GM18868 (cell line): ENCODE results near the gene RHO.

Experiments used
- ATAC-seq: cut with Tn5 transposase; IDR thresholded peaks from one replicate; pipeline ENCODE4 v1.9.1; 2021; ENCODE audit warnings: mild to moderate bottlenecking, moderate library complexity; ENCODE audit not compliant: unreplicated experiment

RHO gene

GRCh38 chr3:129558081-129558771, 29.8 kb downstream of the RHO start:
- no peak for ATAC-seq

GRCh38 chr3:129558772-129559564, 30.5 kb downstream of the RHO start:
- ATAC-seq = no peak

- no peak for ATAC-seq
These were observed 31.2 kb downstream of the RHO start for GRCh38 chr3:129559565-129560079.

GRCh38 chr3:129560269-129560787, 31.9 kb downstream of the RHO start:
- no peak for ATAC-seq

- ATAC-seq = no peak
These were observed 32.6 kb downstream of the RHO start for GRCh38 chr3:129560911-129561594.

- ATAC-seq = no peak
These were observed 33.3 kb downstream of the RHO start for GRCh38 chr3:129561619-129562248.

GRCh38 chr3:129562803-129563202, 34.4 kb downstream of the RHO start:
- ATAC-seq = no peak

GRCh38 chr3:129563332-129563731, 34.9 kb downstream of the RHO start:
- ATAC-seq = no peak

GRCh38 chr3:129563850-129564535, 35.6 kb downstream of the RHO start:
- ATAC-seq = no peak

GRCh38 chr3:129564981-129565644, 36.7 kb downstream of the RHO start:
- ATAC-seq = no peak

GRCh38 chr3:129565902-129566301, 37.5 kb downstream of the RHO start:
- ATAC-seq = no peak

GRCh38 chr3:129567176-129567705, 38.8 kb downstream of the RHO start:
- no peak for ATAC-seq

GRCh38 chr3:129567939-129568338, 39.5 kb downstream of the RHO start:
- ATAC-seq = no peak

GRCh38 chr3:129569856-129570255, 41.4 kb downstream of the RHO start:
- no peak for ATAC-seq

GRCh38 chr3:129571605-129572547, 43.4 kb downstream of the RHO start:
- no peak for ATAC-seq

GRCh38 chr3:129572603-129573002, 44.2 kb downstream of the RHO start:
- no peak for ATAC-seq

GRCh38 chr3:129573493-129573892, 45.1 kb downstream of the RHO start:
- no peak for ATAC-seq

- no peak for ATAC-seq
These were observed 45.8 kb downstream of the RHO start for GRCh38 chr3:129574206-129574605.
